AG09309 (cell line): ENCODE data around the gene NABP1.

Source experiments
- DNase-seq: peaks from one replicate; pipeline ENCODE4 v3.0.0-alpha.2; 2010; ENCODE audit warnings: low read depth
- H3K4me3 ChIP-seq: 2 replicates; pipeline ENCODE4 v1.5.1; 2011; ENCODE audit warnings: mild to moderate bottlenecking, low read depth, low read length, moderate library complexity; ENCODE audit not compliant: control insufficient read depth
- TF ChIP-seq, protein P1 (sequence below): IDR thresholded peaks from 2 replicates; pipeline ENCODE4 v1.5.1; 2011; ENCODE audit warnings: mild to moderate bottlenecking, low read depth, low read length, inconsistent platforms; ENCODE audit not compliant: insufficient read depth, control insufficient read depth; ENCODE audit errors: missing control alignments

The NABP1 gene

DNA sequence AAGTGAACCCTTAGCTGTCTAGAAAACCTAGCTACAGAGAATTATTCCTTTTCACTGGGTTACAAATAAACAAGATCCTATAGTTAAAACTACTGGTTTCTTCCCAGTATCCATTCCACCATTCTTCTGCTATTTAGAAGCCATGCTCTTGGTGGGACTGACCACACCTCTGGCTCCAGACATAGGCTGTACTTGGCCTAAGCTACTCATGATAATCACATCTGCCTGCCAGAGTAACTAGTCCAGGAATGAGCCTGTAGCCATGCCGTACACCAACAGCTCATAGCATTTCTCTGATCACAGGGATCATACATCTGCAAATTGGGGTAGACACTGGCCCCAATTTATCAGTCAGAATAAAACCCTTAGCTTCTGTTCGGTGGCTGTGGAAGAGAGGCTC is 33.7 kb downstream of the NABP1 start:
- TF ChIP-seq, protein P1, sequence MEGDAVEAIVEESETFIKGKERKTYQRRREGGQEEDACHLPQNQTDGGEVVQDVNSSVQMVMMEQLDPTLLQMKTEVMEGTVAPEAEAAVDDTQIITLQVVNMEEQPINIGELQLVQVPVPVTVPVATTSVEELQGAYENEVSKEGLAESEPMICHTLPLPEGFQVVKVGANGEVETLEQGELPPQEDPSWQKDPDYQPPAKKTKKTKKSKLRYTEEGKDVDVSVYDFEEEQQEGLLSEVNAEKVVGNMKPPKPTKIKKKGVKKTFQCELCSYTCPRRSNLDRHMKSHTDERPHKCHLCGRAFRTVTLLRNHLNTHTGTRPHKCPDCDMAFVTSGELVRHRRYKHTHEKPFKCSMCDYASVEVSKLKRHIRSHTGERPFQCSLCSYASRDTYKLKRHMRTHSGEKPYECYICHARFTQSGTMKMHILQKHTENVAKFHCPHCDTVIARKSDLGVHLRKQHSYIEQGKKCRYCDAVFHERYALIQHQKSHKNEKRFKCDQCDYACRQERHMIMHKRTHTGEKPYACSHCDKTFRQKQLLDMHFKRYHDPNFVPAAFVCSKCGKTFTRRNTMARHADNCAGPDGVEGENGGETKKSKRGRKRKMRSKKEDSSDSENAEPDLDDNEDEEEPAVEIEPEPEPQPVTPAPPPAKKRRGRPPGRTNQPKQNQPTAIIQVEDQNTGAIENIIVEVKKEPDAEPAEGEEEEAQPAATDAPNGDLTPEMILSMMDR: no peak

GRCh38 chr2:191713837-191714236 is 35.9 kb downstream of the NABP1 start:
- no peak overlapping the region for H3K4me3 ChIP-seq
- TF ChIP-seq, protein P1: no peak
- DNase-seq: no peak

More for the DNA sequence above, 33.7 kb downstream of the NABP1 start:
- no peak for DNase-seq
- H3K4me3 ChIP-seq: no peak overlapping the region

DNA sequence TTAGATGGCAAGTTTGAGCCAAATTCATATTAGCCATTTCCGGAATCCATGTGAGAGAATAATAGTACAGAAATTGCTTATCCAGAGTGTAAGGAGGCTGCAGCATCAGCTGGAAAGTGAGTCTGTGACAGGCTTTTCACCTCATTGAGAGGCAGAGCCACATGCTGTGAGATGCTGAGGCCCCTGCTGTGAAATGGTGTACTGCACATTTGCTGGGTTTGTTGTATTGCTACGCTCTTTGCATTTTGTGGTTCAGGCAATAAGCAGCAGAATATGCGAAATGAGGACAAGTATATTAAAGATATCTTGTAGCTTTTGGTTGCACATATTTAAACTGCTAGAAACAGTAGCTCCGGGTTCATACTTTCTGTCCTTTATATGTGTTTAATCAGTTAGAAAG is 37.0 kb downstream of the NABP1 start:
- DNase-seq: no peak
- TF ChIP-seq, protein P1: no peak
- no peak overlapping the region for H3K4me3 ChIP-seq

GRCh38 chr2:191715471-191715870 is 37.5 kb downstream of the NABP1 start:
- TF ChIP-seq, protein P1: no peak
- no peak for DNase-seq
- no peak overlapping the region for H3K4me3 ChIP-seq

- TF ChIP-seq, protein P1: no peak
- no peak overlapping the region for H3K4me3 ChIP-seq
- no peak for DNase-seq
These were observed 41.3 kb downstream of the NABP1 start for GRCh38 chr2:191719261-191719660.

DNA sequence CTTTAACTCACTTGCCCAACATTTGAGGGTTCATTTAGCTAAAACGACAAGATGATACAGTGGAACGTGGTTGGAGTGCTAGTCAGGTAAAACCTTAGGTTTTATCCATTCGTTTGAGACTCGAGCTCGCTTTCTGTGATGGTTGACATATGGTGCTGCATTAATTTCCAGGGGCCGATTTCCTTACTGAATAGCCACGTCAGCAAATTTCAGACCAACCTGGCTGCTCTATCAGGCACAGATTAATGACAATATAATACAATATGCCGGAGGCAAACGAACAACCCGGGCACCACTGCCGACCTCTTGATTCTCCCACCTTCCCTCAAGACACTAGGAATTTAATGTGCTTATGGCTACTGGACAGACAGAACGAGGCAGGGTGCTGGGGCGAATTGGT is 42.0 kb downstream of the NABP1 start:
- H3K4me3 ChIP-seq: no peak overlapping the region
- TF ChIP-seq, protein P1: no peak
- DNase-seq: no peak

DNA sequence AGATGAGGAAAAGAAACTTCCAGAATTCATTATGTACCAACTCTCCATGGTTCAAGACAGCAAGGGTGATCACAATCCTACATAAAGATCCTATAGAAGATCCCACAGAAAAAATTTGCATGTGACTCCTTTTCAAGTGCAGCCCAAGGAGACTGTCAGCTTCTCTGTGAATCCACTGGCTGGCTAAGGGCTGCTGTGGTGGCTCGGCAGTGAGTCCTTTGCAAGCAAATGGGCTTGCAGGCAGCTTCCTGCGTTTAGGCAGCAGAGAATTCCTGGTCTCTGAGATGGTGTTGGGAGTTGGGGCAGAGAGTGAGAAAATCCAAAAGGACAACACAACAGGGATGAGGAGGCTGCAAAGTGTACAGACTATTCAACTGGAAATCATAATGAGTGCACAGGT is 43.4 kb downstream of the NABP1 start:
- H3K4me3 ChIP-seq: no peak overlapping the region
- no peak for DNase-seq
- TF ChIP-seq, protein P1: no peak
